AML-193 (cell line): ENCODE results near the gene THADA.
A peak's percentile ranks its signal among the peaks of the same experiment; 100 is the strongest.
"Not testable (repeated sequence)": the region's sequence is repeated elsewhere in the genome, so short reads cannot be mapped to it uniquely, and the experiment has no call there.

Experiments used
- DNase-seq, 2 experiments: peaks; one replicate each; lab custom pipeline; 2025; lab: John Stamatoyannopoulos, UW

The THADA gene

DNA sequence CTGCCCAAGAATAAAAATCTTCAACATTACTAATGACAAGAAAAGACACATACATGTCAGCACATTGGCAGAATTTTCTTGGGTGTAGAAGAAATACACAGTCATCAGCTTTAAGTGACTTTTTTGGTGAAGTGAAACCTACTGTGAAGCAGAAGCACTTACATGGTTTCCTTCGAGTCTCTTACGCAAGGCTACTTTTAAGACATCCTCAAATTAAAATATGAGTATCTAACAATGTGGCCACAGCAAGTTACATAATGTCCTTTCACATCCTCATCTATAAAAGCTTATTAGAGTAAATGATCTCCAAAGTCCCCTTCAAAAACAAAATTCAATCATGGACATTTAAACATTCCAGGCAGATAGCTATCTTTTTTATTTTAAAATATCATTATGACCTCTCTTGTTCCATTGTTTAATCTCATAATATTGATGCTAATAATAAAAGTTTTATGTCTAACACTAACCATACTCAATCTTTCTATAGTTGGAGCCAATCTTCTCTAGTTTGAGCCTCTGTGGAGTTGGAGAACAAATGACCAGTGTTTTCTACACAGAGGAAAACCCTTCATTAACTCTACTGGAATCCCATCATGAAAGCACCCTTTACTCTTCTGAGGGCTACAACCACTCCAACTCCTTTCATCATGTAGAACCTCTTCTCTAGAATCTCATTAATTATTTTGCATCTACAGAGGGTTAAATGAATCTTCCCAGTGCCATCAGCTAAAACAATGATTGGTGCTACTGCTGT, 187.3 kb downstream of the THADA start:
- DNase-seq = peak; percentile 90 to 94

- peak; percentile 5 to 6 for DNase-seq
Observed at GRCh38 chr2:43407935-43408334, 187.9 kb downstream of the THADA start.

GRCh38 chr2:43406651-43407279, 189.1 kb downstream of the THADA start:
- DNase-seq = no peak

- no peak for DNase-seq
Observed at GRCh38 chr2:43405829-43406228, 190.0 kb downstream of the THADA start.

DNA sequence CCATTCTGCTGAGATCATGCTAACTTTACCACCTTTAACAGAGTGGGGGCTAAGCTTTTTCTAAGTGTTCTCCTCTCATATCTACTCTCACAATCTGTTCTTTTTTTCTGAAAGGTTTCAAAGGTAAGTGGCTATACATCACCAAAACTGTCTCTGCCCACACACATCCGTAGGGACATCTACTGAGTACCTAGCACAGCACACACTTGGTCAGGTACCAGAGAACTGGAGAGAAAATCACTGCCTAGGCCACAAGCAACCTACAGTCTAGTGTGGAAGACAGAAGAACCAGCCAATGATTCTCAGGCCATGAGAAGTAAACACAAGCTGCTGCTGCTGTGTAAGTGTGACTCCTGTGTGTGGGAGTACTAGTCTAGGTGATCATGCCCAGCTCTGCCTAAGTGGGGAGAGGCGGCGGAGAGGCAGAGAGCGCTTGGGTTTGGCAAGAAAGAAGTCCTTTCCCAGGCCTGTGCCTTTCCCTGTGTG, 193.3 kb downstream of the THADA start:
- DNase-seq = no peak

DNA sequence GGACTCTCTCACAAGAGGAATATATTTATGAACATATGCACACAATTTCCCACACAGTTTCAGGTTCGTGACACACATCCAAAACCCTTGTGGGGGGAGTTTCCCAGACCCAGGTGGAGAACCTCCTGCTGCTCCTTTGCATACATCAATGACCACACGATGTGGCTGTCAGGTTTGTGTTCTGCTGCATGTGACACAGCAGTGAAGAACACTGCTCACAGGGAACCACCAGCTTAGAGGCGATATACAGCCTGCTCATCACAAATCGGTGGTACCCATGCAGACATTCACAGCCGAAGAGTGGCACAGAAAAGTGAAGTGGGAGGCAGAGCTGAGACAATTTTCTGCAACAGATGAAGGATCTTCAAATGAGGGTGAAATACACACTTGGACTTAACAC, 193.8 kb downstream of the THADA start:
- no peak for DNase-seq

GRCh38 chr2:43400508-43400907, 195.3 kb downstream of the THADA start:
- no peak for DNase-seq

- DNase-seq = no peak
Observed at GRCh38 chr2:43399515-43400264, 196.1 kb downstream of the THADA start.

DNA sequence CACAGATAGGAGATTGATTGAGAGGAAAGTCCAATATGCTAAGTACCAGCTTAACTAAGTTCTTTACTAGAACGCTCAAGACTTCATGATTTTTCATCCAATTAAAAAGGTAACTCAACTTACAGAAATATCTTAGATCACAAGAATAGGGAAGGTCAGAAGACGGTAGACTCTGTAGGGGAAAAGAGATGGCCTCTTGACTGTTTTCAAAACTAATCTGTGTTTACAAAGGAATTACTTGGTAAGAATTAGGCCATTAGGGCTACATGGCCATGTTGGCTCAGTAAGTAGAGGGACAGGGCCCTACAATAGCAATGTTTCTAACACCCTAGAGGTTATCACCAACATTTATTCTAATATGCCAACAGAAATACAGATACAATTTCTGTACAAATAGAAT, 196.7 kb downstream of the THADA start:
- no peak for DNase-seq

GRCh38 chr2:43397821-43398220, 198.0 kb downstream of the THADA start:
- no peak for DNase-seq

DNA sequence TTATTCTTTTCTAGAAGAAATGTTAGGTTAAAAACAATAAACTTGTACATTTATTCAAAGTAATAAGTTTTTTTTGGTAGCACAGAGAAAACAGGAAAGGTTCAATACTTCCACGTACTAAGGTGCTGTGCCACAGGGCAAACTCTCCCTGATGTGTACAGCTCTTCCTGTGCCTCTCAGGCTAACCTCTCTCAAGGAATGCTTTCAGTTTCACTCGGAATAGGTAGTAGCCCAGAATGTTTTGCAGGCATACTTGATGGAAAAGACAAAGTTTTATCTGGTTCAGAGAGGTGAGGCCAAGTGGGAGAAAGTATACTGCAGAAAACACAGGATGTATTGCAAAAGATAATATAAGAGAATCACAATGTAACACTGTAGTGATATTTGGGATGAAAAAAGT, 198.4 kb downstream of the THADA start:
- DNase-seq = no peak

DNA sequence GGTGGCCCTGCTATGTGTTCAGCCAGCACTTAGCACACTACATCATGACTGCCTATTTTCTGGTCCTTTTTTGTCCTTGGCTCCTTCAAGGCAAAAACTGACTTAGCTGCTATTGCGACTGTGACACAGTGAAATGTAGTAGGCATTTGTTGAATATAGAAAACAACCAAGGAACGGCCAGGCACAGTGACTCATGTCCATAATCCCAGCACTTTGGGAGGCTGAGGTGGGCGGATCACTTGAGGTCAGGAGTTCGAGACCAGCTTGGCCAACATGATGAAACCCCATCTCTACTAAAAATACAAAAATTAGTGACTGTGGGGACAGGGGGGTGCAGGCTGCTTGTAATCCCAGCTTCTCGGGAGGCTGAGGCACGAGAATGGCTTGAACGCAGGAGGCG, 199.5 kb downstream of the THADA start:
- not testable (repeated sequence) for DNase-seq

DNA sequence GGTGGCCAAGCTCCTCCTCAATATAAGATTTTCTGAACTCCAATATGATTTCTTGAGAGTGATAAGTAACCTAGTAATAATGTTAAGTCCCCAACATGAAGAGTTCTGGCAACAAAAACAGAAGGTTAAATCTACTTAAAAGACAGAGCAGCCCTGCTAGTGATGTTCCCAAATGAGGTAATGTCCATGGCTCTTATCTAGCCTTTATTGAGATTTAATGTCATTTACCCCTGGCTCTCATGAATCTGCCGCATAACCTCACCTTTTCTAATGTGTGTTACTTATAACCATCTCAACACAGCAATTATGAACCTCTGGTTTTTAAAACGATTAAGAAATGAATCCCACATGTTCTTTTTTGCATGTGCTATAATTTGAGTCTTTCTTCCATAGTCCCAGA, 201.9 kb downstream of the THADA start:
- DNase-seq = no peak

DNA sequence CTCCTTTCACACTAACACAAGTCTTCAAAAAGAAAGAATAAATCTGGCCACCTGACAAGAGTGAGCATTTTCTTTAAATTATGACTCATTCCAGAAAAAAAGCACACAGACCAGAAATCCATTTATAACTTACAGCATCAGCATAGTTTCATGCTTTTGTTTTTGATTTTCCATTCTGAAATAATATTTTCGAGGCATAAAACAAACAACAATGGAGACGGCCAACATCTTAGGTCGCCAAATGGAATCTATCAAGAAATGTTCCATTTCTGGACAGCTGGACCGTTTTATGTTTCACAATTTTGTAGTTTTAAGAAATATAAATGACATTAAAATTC, 204.0 kb downstream of the THADA start:
- no peak for DNase-seq

- DNase-seq = no peak
Observed at GRCh38 chr2:43391201-43391877, 204.5 kb downstream of the THADA start.

DNA sequence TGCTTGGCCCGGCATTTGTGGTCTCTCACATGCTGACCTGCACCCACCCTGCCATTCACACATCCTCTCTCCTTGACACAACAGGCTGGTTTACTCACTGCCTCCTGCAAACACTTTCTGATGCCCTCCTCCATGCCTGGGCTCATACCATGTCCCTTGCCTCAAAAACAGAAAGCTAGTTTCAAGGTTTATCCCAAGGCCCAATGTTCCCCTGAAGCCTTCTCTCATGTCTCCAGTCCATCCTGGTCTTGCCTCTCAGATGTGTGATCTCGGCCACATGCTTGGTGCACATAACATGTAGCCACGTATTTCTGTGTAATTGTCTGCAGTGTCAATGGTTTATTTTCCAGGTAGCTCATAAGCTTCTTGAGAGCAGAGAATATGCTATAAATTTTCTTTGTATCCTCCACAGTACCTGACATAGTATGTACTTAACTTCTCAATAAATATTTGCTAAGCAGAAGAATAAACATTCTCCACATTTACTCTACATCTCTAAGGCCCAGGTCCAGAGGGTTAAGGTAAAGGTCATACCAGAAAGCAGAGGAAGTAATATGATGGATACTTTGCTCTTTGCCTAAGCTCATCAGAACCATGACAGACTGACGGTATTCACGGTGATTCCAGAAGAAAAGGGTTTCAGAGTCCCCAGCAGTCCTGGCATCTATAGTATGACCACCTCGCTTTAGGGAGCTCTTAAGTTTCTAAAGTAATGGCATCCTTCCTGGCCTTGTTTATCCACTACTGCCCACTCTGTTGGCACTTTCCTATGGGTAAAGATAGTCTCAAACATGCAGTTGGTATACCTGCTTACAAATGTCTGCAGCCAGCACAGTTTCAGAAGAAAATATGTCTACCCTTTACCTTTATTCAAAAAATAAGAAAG, 206.0 kb downstream of the THADA start:
- DNase-seq = no peak

DNA sequence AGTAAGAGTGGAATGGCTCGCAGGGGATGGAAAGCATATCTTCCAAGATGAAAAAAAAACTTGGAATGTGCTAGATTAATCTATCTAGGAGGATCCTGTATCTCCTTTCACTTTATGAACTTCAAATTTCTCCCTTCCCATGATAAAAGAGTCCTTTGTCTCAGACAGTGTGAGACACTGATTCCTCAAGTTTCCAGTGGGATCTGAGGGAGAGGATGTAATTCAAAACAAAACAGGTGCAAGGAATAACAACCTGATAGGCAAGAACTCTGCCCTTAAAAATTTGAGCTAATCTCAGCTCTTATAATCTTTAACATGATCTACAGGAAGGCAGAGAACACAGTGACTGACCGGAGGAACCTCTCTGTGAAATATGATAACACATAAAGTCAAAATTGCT, 207.5 kb downstream of the THADA start:
- DNase-seq = no peak

DNA sequence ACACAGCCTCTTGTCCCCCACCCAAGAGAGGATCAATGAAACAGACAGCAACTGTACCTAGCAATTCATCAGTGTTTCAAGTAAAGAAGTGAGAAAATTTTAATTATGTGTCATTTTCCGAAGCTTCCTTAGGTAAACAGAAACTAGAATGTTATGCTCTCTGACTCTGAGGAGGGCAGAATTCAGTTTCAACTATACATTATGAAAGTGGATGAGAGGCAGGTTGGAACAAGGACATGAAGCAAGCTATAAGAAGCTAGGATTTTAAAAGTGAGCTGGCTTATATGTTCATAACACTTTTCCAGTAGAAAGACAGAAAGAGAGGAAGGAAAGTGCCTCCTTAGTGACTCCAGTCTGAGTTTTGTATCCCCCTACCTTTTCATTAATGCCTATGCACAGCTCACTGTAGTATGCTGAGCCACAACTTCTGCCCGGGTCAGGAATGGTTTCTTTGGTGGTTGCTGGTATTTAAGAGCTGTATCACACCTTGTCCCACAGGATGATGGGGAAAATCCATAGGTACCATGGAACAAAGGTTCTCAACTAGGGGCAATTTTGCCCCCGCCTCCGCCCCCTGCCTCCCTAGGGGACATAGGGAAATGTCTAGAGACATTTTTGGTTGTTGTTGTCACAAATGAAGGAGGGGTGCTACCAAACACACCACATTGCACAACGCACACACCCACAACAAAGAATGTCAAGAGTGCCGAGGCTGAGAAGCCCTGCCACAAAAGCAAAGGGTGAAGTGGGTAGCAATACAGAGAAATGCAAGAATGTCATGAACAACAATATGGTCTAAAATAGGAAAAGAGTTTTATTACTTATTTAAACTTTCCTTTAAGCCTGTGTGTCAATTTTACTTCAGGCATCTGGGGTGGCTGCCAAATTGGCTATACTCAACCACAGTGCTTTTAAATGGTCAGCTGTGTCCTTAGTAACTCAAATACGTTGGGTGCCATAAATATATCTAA, 208.5 kb downstream of the THADA start:
- no peak for DNase-seq

DNA sequence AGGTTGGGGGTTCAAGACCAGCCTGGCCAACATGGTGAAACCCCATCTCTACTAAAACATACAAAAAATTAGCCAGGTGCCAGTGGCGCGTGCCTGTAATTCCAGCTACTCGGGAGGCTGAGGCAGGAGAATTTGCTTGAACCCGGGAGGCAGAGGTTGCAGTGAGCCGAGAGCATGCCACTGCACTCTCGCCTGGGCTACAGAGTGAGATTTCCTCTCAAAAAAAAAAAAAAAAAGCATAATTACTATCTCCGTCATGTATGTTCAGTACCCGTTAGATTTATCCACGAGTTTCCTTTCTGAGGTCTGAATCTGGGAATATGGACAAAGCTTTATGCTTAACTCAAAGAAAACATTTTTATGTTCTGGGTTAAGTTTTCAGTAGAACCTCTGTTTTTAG, 209.2 kb downstream of the THADA start:
- not testable (repeated sequence) for DNase-seq

GRCh38 chr2:43384143-43384542, 211.7 kb downstream of the THADA start:
- DNase-seq = no peak
